GM12878 (cell line): ENCODE data around the gene UST. TPM values are rescaled to one million over a fixed set of nuclear protein-coding genes. Genes with fewer than 3 reads are reported as not detected.

Source experiments
- ATAC-seq: fragments of 200-7000 bp; cut with Tn5 transposase; 3 replicates; pipeline ENCODE4 v1.9.1; 2020; ENCODE audit warnings: mild to moderate bottlenecking, moderate library complexity
- BruUV-seq: library from RNA; stranded (reverse); fragments of 400-500 nt; replicated peaks from 2 replicates; lab custom pipeline; 2021; lab: Mats Ljungman, UMichigan
- CTCF ChIA-PET: fragments of 300-600 bp; sonication (Branson Sonifier 250); formaldehyde crosslinking; extraction: SDS; loops from one replicate; lab custom pipeline; 2021; ENCODE audit warnings: inconsistent platforms; lab: Yijun Ruan, JAX
- POLR2A ChIA-PET: fragments of 350-600 bp; formaldehyde crosslinking; extraction: SDS; loops from one replicate; lab custom pipeline; 2021; ENCODE audit warnings: inconsistent platforms; lab: Charles Lee
- RAD21 ChIA-PET: fragments of 300-600 bp; sonication (Branson Sonifier 250); formaldehyde crosslinking; loops from one replicate; lab custom pipeline; 2023; ENCODE audit warnings: antibody characterized with exemption; ENCODE audit not compliant: unreplicated experiment; lab: Charles Lee
- SMC1A ChIA-PET: fragments of 300-600 bp; sonication (Branson Sonifier 250); formaldehyde crosslinking; loops from one replicate; lab custom pipeline; 2023; ENCODE audit not compliant: unreplicated experiment, uncharacterized antibody; lab: Charles Lee
- DNase-seq: peaks from one replicate; pipeline ENCODE4 v3.0.0-alpha.2; 2011; ENCODE audit warnings: low read depth, low spot score
- FAIRE-seq: peaks from 3 replicates; lab custom pipeline; 2011; peaks lifted over from hg19 to GRCh38; lab: Jason Lieb, UNC
- H2AFZ ChIP-seq: 2 replicates; pipeline ENCODE4 v1.6.0; 2011; ENCODE audit warnings: low read depth, low read length, control low read depth; ENCODE audit not compliant: control insufficient read depth
- H3K27ac ChIP-seq: 2 replicates; pipeline ENCODE4 v1.5.1; 2011; ENCODE audit warnings: control low read depth; ENCODE audit not compliant: control insufficient read depth, insufficient read depth
- H3K27me3 ChIP-seq, 2 experiments: replicated peaks in 1 of 2; 2 replicates each; pipeline versions ENCODE4 v1.6.0 to v1.6.1; 2011; ENCODE audit warnings: low read length in 1 of 2; ENCODE audit not compliant: control insufficient read depth in 2 of 2, insufficient read depth in 2 of 2
- H3K36me3 ChIP-seq, 2 experiments: 2 replicates each; pipeline ENCODE4 v1.5.1; 2011; ENCODE audit warnings: low read length in 1 of 2; ENCODE audit not compliant: control insufficient read depth in 2 of 2, insufficient read depth in 2 of 2
- H3K4me1 ChIP-seq: 2 replicates; pipeline ENCODE4 v1.6.1; 2011; ENCODE audit warnings: mild to moderate bottlenecking, low read length, moderate library complexity, mixed read lengths; ENCODE audit not compliant: control insufficient read depth, insufficient read depth
- H3K4me2 ChIP-seq: 2 replicates; pipeline ENCODE4 v1.6.0; 2011; ENCODE audit warnings: control low read depth; ENCODE audit not compliant: control insufficient read depth, insufficient read depth
- H3K4me3 ChIP-seq: fragments of 200-600 bp; sonication (generic); 2 replicates; pipeline ENCODE4 v1.5.1; 2016
- H3K79me2 ChIP-seq: 2 replicates; pipeline ENCODE4 v1.6.0; 2011; ENCODE audit warnings: low read length; ENCODE audit not compliant: control insufficient read depth, insufficient read depth
- H3K9ac ChIP-seq: 2 replicates; pipeline ENCODE4 v1.8.0; 2011; ENCODE audit warnings: low read length, control low read depth, mixed read lengths; ENCODE audit not compliant: control insufficient read depth, insufficient read depth
- H3K9me3 ChIP-seq: replicated peaks from 3 replicates; pipeline ENCODE4 v1.5.1; 2011; ENCODE audit warnings: mild to moderate bottlenecking, low read length; ENCODE audit not compliant: control insufficient read depth, insufficient read depth
- H4K20me1 ChIP-seq: 2 replicates; pipeline ENCODE4 v1.6.0; 2011; ENCODE audit not compliant: control insufficient read depth, insufficient read depth
- CBX5 ChIP-seq: sonication (generic); IDR thresholded peaks from 2 replicates; pipeline ENCODE4 v1.6.1; 2016; ENCODE audit warnings: low read depth, moderate library complexity, mild to moderate bottlenecking, inconsistent platforms
- ELK1 ChIP-seq: IDR thresholded peaks from 2 replicates; pipeline ENCODE4 v1.6.1; 2012; ENCODE audit warnings: low read depth, low read length, improper control_type of control experiment
- EZH2 ChIP-seq: IDR thresholded peaks from 2 replicates; pipeline ENCODE4 v1.6.1; 2012; ENCODE audit warnings: low read depth, mild to moderate bottlenecking, control low read depth, inconsistent platforms, low read length, borderline replicate concordance; ENCODE audit not compliant: control insufficient read depth
- GATAD2B ChIP-seq: fragments of 450-650 bp; conservative IDR thresholded peaks from 2 replicates; pipeline ENCODE4 v1.6.1; 2017; ENCODE audit warnings: low read depth, mild to moderate bottlenecking, moderate library complexity
- HDAC6 ChIP-seq: fragments of 200-600 bp; sonication (generic); IDR thresholded peaks from one replicate; pipeline ENCODE4 v1.8.0; 2017; ENCODE audit warnings: antibody characterized with exemption; ENCODE audit not compliant: unreplicated experiment
- IKZF2 ChIP-seq, 2 experiments: fragments of 450-650 bp; IDR thresholded peaks; 2 replicates each; pipeline ENCODE4 v1.6.1; 2017; ENCODE audit warnings: mild to moderate bottlenecking in 2 of 2, moderate library complexity in 2 of 2
- MAX ChIP-seq: IDR thresholded peaks from 2 replicates; pipeline ENCODE4 v1.6.1; 2012; ENCODE audit warnings: low read depth, low read length, improper control_type of control experiment
- MTA3 ChIP-seq: IDR thresholded peaks from 2 replicates; pipeline ENCODE4 v1.6.1; 2012; ENCODE audit warnings: low read length, inconsistent platforms, borderline replicate concordance
- PKNOX1 ChIP-seq: fragments of 450-650 bp; IDR thresholded peaks from 2 replicates; pipeline ENCODE4 v1.6.1; 2016; ENCODE audit warnings: mild to moderate bottlenecking
- POLR2AphosphoS5 ChIP-seq: IDR thresholded peaks from 2 replicates; pipeline ENCODE4 v1.6.1; 2011; ENCODE audit warnings: mild to moderate bottlenecking, low read length, inconsistent platforms
- SMARCA5 ChIP-seq: fragments of 450-650 bp; IDR thresholded peaks from 2 replicates; pipeline ENCODE4 v1.6.1; 2017; ENCODE audit warnings: mild to moderate bottlenecking
- SRF ChIP-seq, 2 experiments: IDR thresholded peaks; 2 replicates each; pipeline ENCODE4 v1.6.1; 2011; ENCODE audit warnings: low read depth in 2 of 2, low read length in 2 of 2, mild to moderate bottlenecking in 1 of 2, moderate library complexity in 1 of 2
- STAT3 ChIP-seq: IDR thresholded peaks from 2 replicates; pipeline ENCODE4 v1.6.1; 2011; ENCODE audit warnings: low read depth, low read length, improper control_type of control experiment
- WGBS: methylation state at CpG from one replicate; pipeline ENCODE4 v1.1.6; 2016; ENCODE audit warnings: low lambda C conversion rate; ENCODE audit not compliant: insufficient replicate concordance, insufficient coverage; ENCODE audit errors: missing lambda C conversion rate; 5-methylcytosine and 5-hydroxymethylcytosine counted together
- in situ Hi-C: fragments of 300-500 bp; cut with MboI; formaldehyde crosslinking; loops from 9 replicates; pipeline ENCODE4 v1.14.3; 2018; ENCODE audit warnings: mixed read lengths
- intact Hi-C: fragments of 100-400 bp; cut with micrococcal nuclease; formaldehyde crosslinking; loops from one replicate; pipeline ENCODE4 v1.14.2; 2022; ENCODE audit not compliant: unreplicated experiment
- polyA plus RNA-seq, 11 experiments: library from polyadenylated mRNA; depleted of rRNA in 4 of 11; unstranded in 6 of 11; stranded (reverse) in 5 of 11; fragments of >200 nt; fragmentation: Nextera tagmentation in 4 of 11; fragmentation: Illumina TruSeq in 1 of 11; extraction: Ambion mirVana in 4 of 11; extraction: Trizol in 1 of 11; gene quantifications; 1 replicate in 1 of 11; 2 replicates in 10 of 11; pipeline versions ENCODE4 v1.2.1 to v1.2.3, GENCODE V29; 2011 to 2016; ENCODE audit warnings: inconsistent platforms in 2 of 11, missing spikeins in 2 of 11, low read depth in 1 of 11
- total RNA-seq, 4 experiments: library from RNA; depleted of rRNA in 3 of 4; stranded (reverse); fragments of >200 nt in 3 of 4; fragmentation: Illumina TruSeq in 1 of 4; extraction: Trizol in 1 of 4; gene quantifications; 2 replicates each; pipeline versions ENCODE4 v1.2.1 to v1.2.3, GENCODE V29; 2013 to 2021

UST gene
- total and polyA plus RNA-seq, 10 of the 15 experiments (the other 5 are each of a cell fraction or from before 2014, with no cell fraction given), result 0.74 to 43.3 (median 2.2) TPM

GRCh38 chr6:149046822-149047246 lies 300.0 kb downstream of the UST start (continued):
- TF ChIP-seq ELK1, result no peak
- no peak for TF ChIP-seq EZH2
- TF ChIP-seq IKZF2 (IDR thresholded peaks at IDR 0.05), result peak; percentile 87 to 92
- TF ChIP-seq SMARCA5, result peak; percentile 17; the same call in 1 of the 2 replicates
- peak; percentile 7; the same call in 1 of the 2 replicates for TF ChIP-seq PKNOX1
- TF ChIP-seq GATAD2B, result 0 out of 2 replicates have a peak, but pooled peaks have one; percentile 36
- TF ChIP-seq CBX5, result 0 out of 2 replicates have a peak, but pooled peaks have one; percentile 31
- TF ChIP-seq HDAC6, result no peak
- TF ChIP-seq MTA3, result peak; percentile 66
- TF ChIP-seq, all 136 proteins: peak for 44

- TF ChIP-seq MAX (no peak), STAT3 (no peak), POLR2AphosphoS5 (no peak), SRF (IDR thresholded peaks at IDR 0.05; ENCODE audit: low read depth in 2 of 2, low read length in 2 of 2) (no peak)
- TF ChIP-seq, all 136 proteins: peak for 0
- BruUV-seq, result no TSS peak
- Histone ChIP-seq H3K9me3 (no peaks in the 10 kb centered on the region; the same call in 1 of the 3 replicates), H3K4me2 (no peak overlapping the region), H3K27me3 (no peaks in the 10 kb centered on the region), H3K9ac (no peak overlapping the region), H2AFZ (no peak overlapping the region), H3K27ac (no peak overlapping the region), H3K36me3 (no peaks in the 10 kb centered on the region), H3K79me2 (no peaks in the 10 kb centered on the region; the same call in 1 of the 2 replicates), H3K4me1 (peaks cover 54% of the 10 kb centered on the region), H3K4me3 (no peak overlapping the region), H4K20me1 (no peaks in the 10 kb centered on the region)
- SMC1A ChIA-PET, result interaction anchor here (1.3 to 26.9 kb wide), 5 partner anchors 13 to 382 kb away, joined by 4 to 1060 read pairs (median 6); no protein-coding TSS in a partner anchor
- POLR2A ChIA-PET, result interaction anchor here (0.5 to 10.3 kb wide), 3 partner anchors 11 to 19 kb away, joined by 3 to 298 read pairs (median 262); no protein-coding TSS in a partner anchor
- no peak for FAIRE-seq
- intact Hi-C loops (no loop called here), in situ Hi-C loops (no loop called here)
- DNase-seq, result no peak
- ATAC-seq, result no peak
- 95% methylated on average over 2 of the region's 2 CpGs for WGBS
- RAD21 ChIA-PET, result interaction anchor here (1.1 to 10.1 kb wide), 5 partner anchors 11 to 467 kb away, joined by 3 to 379 read pairs (median 3); no protein-coding TSS in a partner anchor
- CTCF ChIA-PET, result interaction anchor here (1.2 to 10.9 kb wide), 3 partner anchors 13 to 33 kb away, joined by 4 to 228 read pairs (median 174); no protein-coding TSS in a partner anchor
These were observed 302.4 kb downstream of the UST start for GRCh38 chr6:149049230-149049629.
